ENCODE data around the gene ACCSL. TPM values are rescaled to one million over a fixed set of nuclear protein-coding genes. Genes with fewer than 3 reads are reported as not detected.
A peak's percentile ranks its signal among the peaks of the same experiment; 100 is the strongest.

ACCSL gene
- total and polyA plus RNA-seq, 2 experiments from 2014 or later: not detected

DNA sequence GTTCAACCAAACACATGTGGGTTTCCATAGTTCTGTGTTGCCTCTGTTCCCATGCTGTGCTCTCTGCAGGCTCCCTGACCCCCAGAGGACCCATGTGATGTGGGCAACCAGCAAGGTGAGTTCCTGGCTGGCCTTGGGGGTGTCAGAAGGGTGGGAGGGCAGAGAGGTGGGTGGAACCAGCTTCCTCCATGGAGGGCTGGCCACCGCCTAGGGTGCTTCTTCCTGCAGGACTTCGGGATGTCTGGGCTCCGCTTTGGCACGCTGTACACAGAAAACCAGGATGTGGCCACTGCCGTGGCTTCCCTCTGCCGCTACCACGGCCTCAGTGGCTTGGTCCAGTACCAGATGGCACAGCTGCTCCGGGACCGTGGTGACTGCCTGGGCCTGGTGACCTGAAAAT is 33.2 kb downstream of the ACCSL start:
- no peak for DNase-seq (ENCODE audit: low read depth in 1 of 2, low spot score in 1 of 2)
- H3K4me1 ChIP-seq (ENCODE audit: low read depth): no peaks in the 10 kb centered on the region
- no peak for TF ChIP-seq CTCF (IDR thresholded peaks at IDR 0.05; ENCODE audit: low read depth, low read length)
- H3K9me3 ChIP-seq (ENCODE audit: low read depth): no peaks in the 10 kb centered on the region
- H3K4me3 ChIP-seq: no peak overlapping the region
- no peak overlapping the region for H3K27ac ChIP-seq
- no peaks in the 10 kb centered on the region for H3K36me3 ChIP-seq
- H3K27me3 ChIP-seq: no peaks in the 10 kb centered on the region

GRCh38 chr11:44082645-44083044 is 34.9 kb downstream of the ACCSL start:
- Histone ChIP-seq H3K27me3 (no peaks in the 10 kb centered on the region), H3K4me1 (ENCODE audit: low read depth) (no peaks in the 10 kb centered on the region), H3K27ac (no peak overlapping the region), H3K4me3 (no peak overlapping the region), H3K36me3 (no peaks in the 10 kb centered on the region), H3K9me3 (ENCODE audit: low read depth) (no peaks in the 10 kb centered on the region)
- no peak for TF ChIP-seq CTCF (IDR thresholded peaks at IDR 0.05; ENCODE audit: low read depth, low read length)
- DNase-seq (ENCODE audit: low read depth in 1 of 2, low spot score in 1 of 2): no peak

DNA sequence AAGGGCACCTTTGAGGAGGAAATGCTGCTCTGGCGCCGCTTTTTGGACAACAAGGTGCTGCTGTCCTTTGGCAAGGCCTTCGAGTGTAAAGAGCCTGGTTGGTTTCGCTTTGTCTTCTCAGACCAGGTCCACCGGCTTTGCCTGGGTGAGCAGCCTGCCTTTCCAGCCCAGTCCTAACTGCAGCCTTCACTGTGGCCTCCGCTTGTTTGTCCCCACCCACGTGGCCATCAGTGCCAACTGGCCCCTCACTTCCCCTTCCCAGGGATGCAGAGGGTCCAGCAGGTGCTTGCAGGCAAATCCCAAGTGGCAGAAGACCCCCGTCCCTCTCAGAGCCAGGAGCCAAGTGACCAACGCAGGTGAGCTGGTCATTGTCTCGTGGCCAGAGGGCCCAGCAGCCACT is 35.7 kb downstream of the ACCSL start:
- no peak overlapping the region for H3K27ac ChIP-seq
- TF ChIP-seq CTCF (IDR thresholded peaks at IDR 0.05; ENCODE audit: low read depth, low read length): no peak
- H3K4me1 ChIP-seq (ENCODE audit: low read depth): no peaks in the 10 kb centered on the region
- no peak overlapping the region for H3K4me3 ChIP-seq
- DNase-seq (ENCODE audit: low read depth in 1 of 2, low spot score in 1 of 2): no peak
- no peaks in the 10 kb centered on the region for H3K36me3 ChIP-seq
- H3K9me3 ChIP-seq (ENCODE audit: low read depth): no peaks in the 10 kb centered on the region
- no peaks in the 10 kb centered on the region for H3K27me3 ChIP-seq

DNA sequence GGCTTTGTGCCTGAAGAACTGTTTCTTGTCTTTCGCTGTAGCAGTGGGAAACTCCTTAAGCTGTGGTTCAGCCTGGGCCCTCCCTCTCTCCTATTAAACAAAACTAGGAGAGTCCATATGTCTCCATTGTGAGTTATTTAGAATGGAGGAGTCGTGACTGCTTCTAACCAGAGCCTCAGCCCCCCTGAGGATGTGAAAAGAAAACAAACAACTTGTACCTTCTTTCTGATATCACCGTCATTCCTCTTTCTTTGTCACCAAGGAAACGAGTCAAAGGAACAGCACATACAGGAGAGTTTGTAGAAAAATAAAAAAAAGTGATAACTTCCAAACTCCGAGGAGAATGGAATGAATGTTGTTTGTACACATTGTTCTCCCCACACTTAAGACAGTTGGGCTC is 36.1 kb downstream of the ACCSL start:
- Histone ChIP-seq H3K4me3 (no peak overlapping the region), H3K9me3 (ENCODE audit: low read depth) (no peaks in the 10 kb centered on the region), H3K27me3 (no peaks in the 10 kb centered on the region), H3K36me3 (no peaks in the 10 kb centered on the region), H3K4me1 (ENCODE audit: low read depth) (no peaks in the 10 kb centered on the region), H3K27ac (no peak overlapping the region)
- DNase-seq (ENCODE audit: low read depth in 1 of 2, low spot score in 1 of 2): peak in 1 of 2 donors; percentile 42
- no peak for TF ChIP-seq CTCF (IDR thresholded peaks at IDR 0.05; ENCODE audit: low read depth, low read length)

DNA sequence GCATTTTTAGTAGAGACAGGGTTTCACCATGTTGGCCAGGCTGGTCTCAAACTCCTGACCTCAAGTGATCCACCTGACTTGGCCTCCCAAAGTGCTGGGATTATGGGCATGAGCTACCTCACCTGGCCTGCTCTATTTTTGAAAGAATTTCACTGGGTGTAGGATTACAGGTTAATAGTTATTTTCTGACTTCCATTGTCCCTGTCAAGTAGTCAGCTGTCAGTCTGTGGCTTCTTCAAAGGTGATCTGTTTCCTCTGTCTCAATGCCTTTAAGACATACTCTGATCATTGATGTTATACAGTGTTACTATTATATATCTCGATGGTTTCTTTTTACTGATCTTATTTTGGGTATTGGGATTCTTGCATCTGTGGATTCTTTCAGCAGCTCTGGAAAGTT is 37.5 kb downstream of the ACCSL start:
- no peaks in the 10 kb centered on the region for H3K4me1 ChIP-seq (ENCODE audit: low read depth)
- H3K36me3 ChIP-seq: no peaks in the 10 kb centered on the region
- no peak overlapping the region for H3K27ac ChIP-seq
- no peak for DNase-seq (ENCODE audit: low read depth in 1 of 2, low spot score in 1 of 2)
- H3K4me3 ChIP-seq: no peak overlapping the region
- H3K27me3 ChIP-seq: no peaks in the 10 kb centered on the region
- TF ChIP-seq CTCF (IDR thresholded peaks at IDR 0.05; ENCODE audit: low read depth, low read length): no peak
- H3K9me3 ChIP-seq (ENCODE audit: low read depth): no peaks in the 10 kb centered on the region

- no peaks in the 10 kb centered on the region for H3K36me3 ChIP-seq
- no peaks in the 10 kb centered on the region for H3K27me3 ChIP-seq
- H3K27ac ChIP-seq: no peak overlapping the region
- DNase-seq (ENCODE audit: low read depth in 1 of 2, low spot score in 1 of 2): no peak
- no peaks in the 10 kb centered on the region for H3K4me1 ChIP-seq (ENCODE audit: low read depth)
- H3K4me3 ChIP-seq: no peak overlapping the region
- no peaks in the 10 kb centered on the region for H3K9me3 ChIP-seq (ENCODE audit: low read depth)
- no peak for TF ChIP-seq CTCF (IDR thresholded peaks at IDR 0.05; ENCODE audit: low read depth, low read length)
Observed at GRCh38 chr11:44088377-44088776, 40.6 kb downstream of the ACCSL start.
